ENCODE results near the gene MAPKAPK5. TPM values are rescaled to one million over a fixed set of nuclear protein-coding genes. Genes with fewer than 3 reads are reported as not detected.

The MAPKAPK5 gene
- total RNA-seq, 1 experiment from 2014 or later: 78.2 TPM

- no peaks in the 10 kb centered on the region for H3K4me1 ChIP-seq (ENCODE audit: insufficient read depth, low read length)
- intact Hi-C loops (cut with micrococcal nuclease): no loop called here
- H3K4me3 ChIP-seq (ENCODE audit: low read length): no peak overlapping the region
- ATAC-seq (no peak), DNase-seq (no peak)
- no peak overlapping the region for H2AFZ ChIP-seq (ENCODE audit: low read length)
- no peak for TF ChIP-seq EZH2phosphoT487 (IDR thresholded peaks at IDR 0.05; ENCODE audit: borderline replicate concordance, low read length)
- TF ChIP-seq CTCF (conservative IDR thresholded peaks at IDR 0.05; ENCODE audit: low read depth, low read length): no peak
- TF ChIP-seq EZH2 (IDR thresholded peaks at IDR 0.05; ENCODE audit: low read length, unreplicated experiment): no peak
- no peak overlapping the region for H3K9ac ChIP-seq (ENCODE audit: low read length)
- no peak overlapping the region for H3K4me2 ChIP-seq (ENCODE audit: low read length)
- H3K27ac ChIP-seq (ENCODE audit: low read length): no peak overlapping the region
- H3K9me3 ChIP-seq (ENCODE audit: low read length): no peaks in the 10 kb centered on the region
- no peaks in the 10 kb centered on the region for H3K9me2 ChIP-seq (replicated peaks; ENCODE audit: low read length)
- POLR2A ChIA-PET (ENCODE audit: unreplicated experiment): interaction anchor here (0.6 kb wide), 1 partner anchor 23 kb away, joined by 3 read pairs; no protein-coding TSS in a partner anchor
- H3K36me3 ChIP-seq (ENCODE audit: low read depth, low read length): no peaks in the 10 kb centered on the region
- H3K79me2 ChIP-seq (ENCODE audit: low read length): no peaks in the 10 kb centered on the region
- CTCF ChIA-PET: no interaction called here
- no peaks in the 10 kb centered on the region for H3F3A ChIP-seq (ENCODE audit: low read length, unreplicated experiment)
- H4K20me1 ChIP-seq (ENCODE audit: low read length): no peaks in the 10 kb centered on the region
- H3K27me3 ChIP-seq (ENCODE audit: low read length): no peaks in the 10 kb centered on the region
- no TSS peak for BruUV-seq (replicated peaks)
Measured at GRCh38 chr12:111803851-111804250, 38.2 kb upstream of the MAPKAPK5 start.

- no peaks in the 10 kb centered on the region for H3K9me2 ChIP-seq (replicated peaks; ENCODE audit: low read length)
- no peak overlapping the region for H3K9ac ChIP-seq (ENCODE audit: low read length)
- H3K79me2 ChIP-seq (ENCODE audit: low read length): no peaks in the 10 kb centered on the region
- CTCF ChIA-PET: no interaction called here
- intact Hi-C loops (cut with micrococcal nuclease): no loop called here
- ATAC-seq (no peak), DNase-seq (no peak)
- no peak overlapping the region for H3K4me2 ChIP-seq (ENCODE audit: low read length)
- no peaks in the 10 kb centered on the region for H3K4me1 ChIP-seq (ENCODE audit: insufficient read depth, low read length)
- H4K20me1 ChIP-seq (ENCODE audit: low read length): no peaks in the 10 kb centered on the region
- no peak for TF ChIP-seq CTCF (conservative IDR thresholded peaks at IDR 0.05; ENCODE audit: low read depth, low read length)
- TF ChIP-seq EZH2phosphoT487 (IDR thresholded peaks at IDR 0.05; ENCODE audit: borderline replicate concordance, low read length): no peak
- TF ChIP-seq EZH2 (IDR thresholded peaks at IDR 0.05; ENCODE audit: low read length, unreplicated experiment): no peak
- H3K27me3 ChIP-seq (ENCODE audit: low read length): no peaks in the 10 kb centered on the region
- H3K36me3 ChIP-seq (ENCODE audit: low read depth, low read length): no peaks in the 10 kb centered on the region
- no peak overlapping the region for H3K27ac ChIP-seq (ENCODE audit: low read length)
- no peaks in the 10 kb centered on the region for H3K9me3 ChIP-seq (ENCODE audit: low read length)
- BruUV-seq (replicated peaks): no TSS peak
- POLR2A ChIA-PET (ENCODE audit: unreplicated experiment): interaction anchor here (0.5 kb wide), 1 partner anchor 1059 kb away, joined by 5 read pairs; no protein-coding TSS in a partner anchor
- no peak overlapping the region for H3K4me3 ChIP-seq (ENCODE audit: low read length)
- H2AFZ ChIP-seq (ENCODE audit: low read length): no peak overlapping the region
- H3F3A ChIP-seq (ENCODE audit: low read length, unreplicated experiment): no peaks in the 10 kb centered on the region
Measured at GRCh38 chr12:111806304-111806703, 35.7 kb upstream of the MAPKAPK5 start.

- H2AFZ ChIP-seq (ENCODE audit: low read length): no peak overlapping the region
- BruUV-seq (replicated peaks): no TSS peak
- DNase-seq (no peak), ATAC-seq (no peak)
- no peaks in the 10 kb centered on the region for H4K20me1 ChIP-seq (ENCODE audit: low read length)
- H3K4me2 ChIP-seq (ENCODE audit: low read length): no peak overlapping the region
- H3K27me3 ChIP-seq (ENCODE audit: low read length): no peaks in the 10 kb centered on the region
- no peaks in the 10 kb centered on the region for H3K4me1 ChIP-seq (ENCODE audit: insufficient read depth, low read length)
- intact Hi-C loops (cut with micrococcal nuclease): no loop called here
- no peaks in the 10 kb centered on the region for H3K36me3 ChIP-seq (ENCODE audit: low read depth, low read length)
- no peaks in the 10 kb centered on the region for H3K79me2 ChIP-seq (ENCODE audit: low read length)
- no peak overlapping the region for H3K9ac ChIP-seq (ENCODE audit: low read length)
- no peaks in the 10 kb centered on the region for H3K9me2 ChIP-seq (replicated peaks; ENCODE audit: low read length)
- POLR2A ChIA-PET (ENCODE audit: unreplicated experiment): interaction anchor here (0.6 kb wide), 1 partner anchor 201 kb away, joined by 4 read pairs; no protein-coding TSS in a partner anchor
- no peak overlapping the region for H3K27ac ChIP-seq (ENCODE audit: low read length)
- TF ChIP-seq CTCF (conservative IDR thresholded peaks at IDR 0.05; ENCODE audit: low read depth, low read length): no peak
- no peak for TF ChIP-seq EZH2 (IDR thresholded peaks at IDR 0.05; ENCODE audit: low read length, unreplicated experiment)
- no peak for TF ChIP-seq EZH2phosphoT487 (IDR thresholded peaks at IDR 0.05; ENCODE audit: borderline replicate concordance, low read length)
- no peaks in the 10 kb centered on the region for H3F3A ChIP-seq (ENCODE audit: low read length, unreplicated experiment)
- H3K9me3 ChIP-seq (ENCODE audit: low read length): no peaks in the 10 kb centered on the region
- no peak overlapping the region for H3K4me3 ChIP-seq (ENCODE audit: low read length)
- CTCF ChIA-PET: no interaction called here
Measured at GRCh38 chr12:111807232-111807631, 34.8 kb upstream of the MAPKAPK5 start.
